Activated naive CD4-positive, alpha-beta T cell treated with anti-CD3 and anti-CD28 coated beads for 36 hours (primary cell): Measurements from ENCODE around the gene CYP11A1. TPM values are rescaled to one million over a fixed set of nuclear protein-coding genes. Genes with fewer than 3 reads are reported as not detected.
A peak's percentile ranks its signal among the peaks of the same experiment; 100 is the strongest.
"Not testable (repeated sequence)": the region's sequence is repeated elsewhere in the genome, so short reads cannot be mapped to it uniquely, and the experiment has no call there.

Source experiments
- CTCF ChIA-PET: fragments of 350-600 bp; sonication (Branson Sonifier 250); formaldehyde crosslinking; loops from one replicate; lab custom pipeline; 2021; ENCODE audit warnings: antibody characterized with exemption; lab: Charles Lee
- DNase-seq: peaks from one replicate; pipeline ENCODE4 v3.0.0-alpha.2; 2020
- H3K27ac Mint-ChIP-seq: one replicate; pipeline ENCODE4 v1.8.0; 2021; ENCODE audit warnings: mild to moderate bottlenecking, mixed read lengths
- H3K27me3 Mint-ChIP-seq: one replicate; pipeline ENCODE4 v1.8.0; 2021; ENCODE audit warnings: low read depth, mixed read lengths
- H3K36me3 Mint-ChIP-seq: one replicate; pipeline ENCODE4 v1.8.0; 2021; ENCODE audit warnings: low read depth, mixed read lengths
- H3K4me1 Mint-ChIP-seq: one replicate; pipeline ENCODE4 v1.8.0; 2021; ENCODE audit warnings: low read depth, mixed read lengths
- H3K4me3 Mint-ChIP-seq: one replicate; pipeline ENCODE4 v1.8.0; 2021; ENCODE audit warnings: mild to moderate bottlenecking, moderate library complexity, mixed read lengths
- H3K9me3 Mint-ChIP-seq: one replicate; pipeline ENCODE4 v1.8.0; 2021; ENCODE audit warnings: mixed read lengths
- intact Hi-C: fragments of 100-400 bp; cut with micrococcal nuclease; formaldehyde crosslinking; loops from one replicate; pipeline ENCODE4 v1.15.1; 2023
- total RNA-seq, 2 experiments: library from RNA; stranded (reverse); gene quantifications; one replicate each; pipeline ENCODE4 v1.2.3, GENCODE V29; 2021

The CYP11A1 gene
- total RNA-seq, 2 experiments from 2014 or later, result not detected

DNA sequence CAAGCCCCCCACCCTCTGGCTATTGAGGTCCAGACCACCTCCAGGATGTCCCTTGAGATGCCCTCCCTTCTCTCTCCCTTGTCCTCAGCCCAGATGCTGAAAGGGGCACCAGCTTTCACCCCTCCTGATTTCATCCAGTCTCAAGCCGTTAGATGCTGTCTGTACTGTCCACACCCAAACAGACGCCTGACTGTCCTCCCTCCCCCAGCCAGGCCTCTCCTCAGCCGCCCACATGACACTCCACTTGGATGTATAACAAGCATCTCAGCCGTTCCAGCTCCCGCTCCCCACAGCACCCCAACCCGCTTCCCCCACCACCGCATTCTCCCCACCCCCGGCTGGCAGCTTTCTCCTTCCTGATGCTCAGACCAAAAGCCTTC lies 25.0 kb upstream of the CYP11A1 start:
- no peaks in the 10 kb centered on the region for H3K36me3 Mint-ChIP-seq
- no peak overlapping the region for H3K4me3 Mint-ChIP-seq
- H3K9me3 Mint-ChIP-seq, result no peaks in the 10 kb centered on the region
- no peaks in the 10 kb centered on the region for H3K27me3 Mint-ChIP-seq
- H3K4me1 Mint-ChIP-seq, result peaks cover 63% of the 10 kb centered on the region
- intact Hi-C loops, result no loop called here
- no peak overlapping the region for H3K27ac Mint-ChIP-seq
- CTCF ChIA-PET, result interaction anchor here (0.6 to 1.7 kb wide), 2 partner anchors 10 to 378 kb away, joined by 3 to 4 read pairs; no protein-coding TSS in a partner anchor
- DNase-seq, result no peak

DNA sequence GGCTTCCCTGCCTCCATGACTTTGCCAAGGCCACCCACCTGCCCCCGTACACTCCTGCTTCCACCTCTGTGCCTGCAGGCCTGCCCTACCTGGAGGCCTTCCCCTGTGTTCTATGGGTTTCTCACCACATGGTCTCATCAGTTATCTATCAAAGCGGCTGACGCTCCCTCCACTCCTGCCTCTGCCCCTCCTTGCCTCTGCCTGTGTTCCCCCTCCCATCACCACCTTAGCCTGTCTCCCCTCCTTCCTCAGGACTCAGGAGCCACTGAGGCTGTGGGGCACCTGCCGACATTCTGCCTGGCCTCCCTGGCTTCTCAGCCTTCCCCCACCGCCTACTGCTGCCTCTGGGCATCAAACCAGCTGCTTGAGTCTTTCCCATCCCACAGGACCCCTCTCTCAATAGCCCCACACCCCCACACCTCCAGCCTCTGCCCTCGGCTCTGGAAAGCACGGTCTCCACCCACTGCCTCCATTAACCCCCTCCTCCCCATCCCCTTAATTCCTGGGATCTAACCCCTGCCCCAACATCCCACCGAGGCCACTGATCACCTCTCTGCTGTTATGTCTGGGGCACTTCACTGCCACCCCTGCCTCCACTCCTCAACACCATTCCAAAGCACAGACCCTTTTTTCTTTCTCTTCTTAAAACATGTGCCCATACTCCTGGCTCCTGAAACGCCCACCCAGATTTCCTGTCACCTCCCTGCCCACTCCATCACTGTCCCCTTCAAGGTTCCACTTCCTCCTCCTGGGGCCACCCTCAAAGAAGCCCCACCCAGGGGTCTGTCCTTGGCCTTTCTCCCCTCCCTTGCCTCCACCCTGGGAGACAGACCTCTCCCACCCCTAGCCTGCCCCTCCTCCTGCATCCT lies 24.4 kb upstream of the CYP11A1 start:
- H3K36me3 Mint-ChIP-seq, result no peaks in the 10 kb centered on the region
- no peaks in the 10 kb centered on the region for H3K9me3 Mint-ChIP-seq
- no peak overlapping the region for H3K4me3 Mint-ChIP-seq
- no peak for DNase-seq
- intact Hi-C loops, result no loop called here
- no peaks in the 10 kb centered on the region for H3K27me3 Mint-ChIP-seq
- CTCF ChIA-PET, result interaction anchor here (0.6 to 1.3 kb wide), 2 partner anchors 18 to 379 kb away, joined by 3 read pairs; no protein-coding TSS in a partner anchor
- peaks cover 59% of the 10 kb centered on the region for H3K4me1 Mint-ChIP-seq
- H3K27ac Mint-ChIP-seq, result peak overlapping the region; percentile 77

DNA sequence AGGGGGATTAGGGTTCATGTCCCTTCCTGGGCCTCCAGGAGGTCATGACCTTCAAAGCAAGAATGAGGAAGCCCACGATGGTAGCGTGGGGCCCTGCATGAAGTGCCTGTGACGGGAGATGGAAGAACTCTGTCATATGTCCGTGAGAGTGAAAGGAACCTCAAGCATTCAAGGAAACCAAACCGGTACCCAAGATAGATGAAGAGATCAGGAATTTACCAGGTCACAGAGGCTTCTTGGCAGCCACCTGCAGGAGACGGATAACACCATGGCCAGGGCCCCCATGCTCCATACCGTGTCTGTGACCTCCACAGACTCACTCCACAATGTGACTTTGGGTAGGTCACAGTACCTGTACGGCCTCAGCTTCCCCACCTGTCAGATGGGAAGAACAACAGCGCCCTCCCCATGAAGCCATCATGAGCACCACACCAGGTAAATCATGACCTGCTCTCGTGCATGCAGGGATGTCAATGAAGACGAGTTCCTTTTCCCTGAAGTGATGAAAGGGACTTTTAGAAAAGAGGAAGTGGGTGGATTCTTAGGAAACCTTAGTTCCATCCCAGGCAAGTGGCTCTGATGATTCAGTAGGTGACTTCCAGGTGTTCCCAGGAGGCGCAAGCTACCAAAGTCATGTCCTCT lies 23.3 kb upstream of the CYP11A1 start:
- Mint-ChIP-seq H3K36me3 (no peaks in the 10 kb centered on the region), H3K4me3 (no peak overlapping the region), H3K4me1 (peaks cover 52% of the 10 kb centered on the region), H3K27me3 (no peaks in the 10 kb centered on the region), H3K27ac (peak overlapping the region; percentile 60), H3K9me3 (no peaks in the 10 kb centered on the region)
- DNase-seq, result no peak
- CTCF ChIA-PET, result interaction anchor here (1.3 kb wide), 1 partner anchor 17 kb away, joined by 3 read pairs; no protein-coding TSS in a partner anchor
- intact Hi-C loops, result no loop called here

DNA sequence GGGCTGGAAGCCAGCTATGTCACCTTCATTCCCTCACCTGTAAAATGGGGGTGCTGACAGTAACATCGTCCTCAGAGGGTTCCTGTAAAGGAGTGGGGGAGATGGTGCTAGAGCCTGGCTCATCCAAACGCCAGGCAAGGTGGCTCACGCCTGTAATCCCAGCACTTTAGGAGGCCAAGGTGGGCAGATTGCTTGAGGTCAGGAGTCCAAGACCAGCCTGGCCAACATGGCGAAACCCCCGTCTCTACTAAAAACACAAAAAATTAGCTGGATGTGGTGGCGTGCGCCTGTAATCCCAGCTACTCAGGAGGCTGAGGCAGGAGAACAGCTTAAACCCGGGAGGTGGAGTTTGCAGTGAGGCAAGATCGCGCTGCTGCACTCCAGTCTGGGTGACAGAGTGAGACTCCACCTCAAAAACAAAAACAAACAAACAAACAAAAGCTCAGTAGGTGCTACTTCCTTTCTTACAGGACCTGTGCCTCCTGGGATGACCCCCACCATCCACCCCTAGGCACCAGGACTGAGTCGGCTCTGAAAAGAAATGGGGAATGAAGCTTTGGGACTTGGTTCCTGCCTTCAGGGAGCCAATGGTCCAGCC lies 22.7 kb upstream of the CYP11A1 start:
- H3K4me3 Mint-ChIP-seq, H3K9me3 Mint-ChIP-seq, H3K27me3 Mint-ChIP-seq, H3K36me3 Mint-ChIP-seq, intact Hi-C loops, DNase-seq: not testable (repeated sequence)
- peak overlapping the region; percentile 60 for H3K27ac Mint-ChIP-seq
- CTCF ChIA-PET, result interaction anchor here (1.0 kb wide), 1 partner anchor 11 kb away, joined by 3 read pairs; no protein-coding TSS in a partner anchor
- H3K4me1 Mint-ChIP-seq, result peaks cover 57% of the 10 kb centered on the region

GRCh38 chr15:74389241-74390048 lies 22.0 kb upstream of the CYP11A1 start:
- Mint-ChIP-seq H3K27me3 (no peaks in the 10 kb centered on the region), H3K36me3 (no peaks in the 10 kb centered on the region), H3K9me3 (no peaks in the 10 kb centered on the region), H3K4me1 (peaks cover 60% of the 10 kb centered on the region), H3K4me3 (no peak overlapping the region), H3K27ac (no peak overlapping the region)
- intact Hi-C loops, result no loop called here
- CTCF ChIA-PET, result interaction anchor here (0.6 to 1.5 kb wide), 5 partner anchors 8 to 50 kb away, joined by 3 to 9 read pairs (median 3); no protein-coding TSS in a partner anchor
- DNase-seq, result no peak

DNA sequence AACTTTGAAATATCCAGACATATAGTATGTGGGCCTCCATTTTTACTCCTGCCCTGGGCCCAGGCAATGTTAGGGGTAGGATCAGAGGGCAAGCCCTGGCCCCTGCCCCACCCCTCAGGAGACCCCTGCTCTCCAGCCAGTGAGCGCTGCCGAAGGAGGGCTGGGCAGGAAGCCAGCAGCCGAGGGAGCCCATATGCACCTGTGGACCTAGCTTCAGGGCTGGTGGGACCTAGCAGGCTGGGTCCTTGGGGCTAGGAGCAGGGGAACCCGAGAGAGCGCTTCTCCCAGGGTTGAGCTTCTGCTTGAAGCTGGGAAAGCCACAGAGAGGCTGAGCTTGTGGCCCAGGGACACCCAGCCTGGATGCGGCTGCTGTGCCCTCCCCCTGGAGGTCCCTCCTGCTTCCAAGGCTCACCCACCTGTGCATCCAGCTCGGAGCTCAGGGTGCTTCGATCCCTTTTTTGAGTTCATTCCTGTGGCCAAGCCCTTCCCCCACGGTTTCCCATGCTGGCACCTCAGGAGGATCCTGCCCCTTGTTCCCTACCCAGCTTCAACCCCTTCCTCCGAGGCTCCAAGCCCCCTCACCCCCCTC lies 21.0 kb upstream of the CYP11A1 start:
- H3K4me1 Mint-ChIP-seq, result peaks cover 61% of the 10 kb centered on the region
- H3K27me3 Mint-ChIP-seq, result no peaks in the 10 kb centered on the region
- H3K27ac Mint-ChIP-seq, result no peak overlapping the region
- H3K9me3 Mint-ChIP-seq, result no peaks in the 10 kb centered on the region
- DNase-seq, result no peak
- no peaks in the 10 kb centered on the region for H3K36me3 Mint-ChIP-seq
- H3K4me3 Mint-ChIP-seq, result no peak overlapping the region
- intact Hi-C loops, result no loop called here
- CTCF ChIA-PET, result interaction anchor here (0.6 to 1.5 kb wide), 4 partner anchors 9 to 51 kb away, joined by 3 to 9 read pairs (median 3); no protein-coding TSS in a partner anchor

- intact Hi-C loops, result no loop called here
- Mint-ChIP-seq H3K9me3 (no peaks in the 10 kb centered on the region), H3K27ac (no peak overlapping the region), H3K4me1 (peaks cover 61% of the 10 kb centered on the region), H3K4me3 (no peak overlapping the region), H3K36me3 (no peaks in the 10 kb centered on the region), H3K27me3 (no peaks in the 10 kb centered on the region)
- DNase-seq, result no peak
- CTCF ChIA-PET, result interaction anchor here (13.8 kb wide), 1 partner anchor 54 kb away, joined by 399 read pairs; the partner anchor contains the start of gene SEMA7A
Observed at GRCh38 chr15:74387621-74388362, 20.3 kb upstream of the CYP11A1 start.

GRCh38 chr15:74387141-74387541 lies 19.7 kb upstream of the CYP11A1 start:
- Mint-ChIP-seq H3K4me3 (no peak overlapping the region), H3K27ac (no peak overlapping the region), H3K4me1 (peaks cover 61% of the 10 kb centered on the region), H3K9me3 (no peaks in the 10 kb centered on the region), H3K36me3 (no peaks in the 10 kb centered on the region), H3K27me3 (no peaks in the 10 kb centered on the region)
- intact Hi-C loops, result no loop called here
- DNase-seq, result no peak
- CTCF ChIA-PET, result interaction anchor here (13.8 kb wide), 1 partner anchor 55 kb away, joined by 399 read pairs; the partner anchor contains the start of gene SEMA7A

DNA sequence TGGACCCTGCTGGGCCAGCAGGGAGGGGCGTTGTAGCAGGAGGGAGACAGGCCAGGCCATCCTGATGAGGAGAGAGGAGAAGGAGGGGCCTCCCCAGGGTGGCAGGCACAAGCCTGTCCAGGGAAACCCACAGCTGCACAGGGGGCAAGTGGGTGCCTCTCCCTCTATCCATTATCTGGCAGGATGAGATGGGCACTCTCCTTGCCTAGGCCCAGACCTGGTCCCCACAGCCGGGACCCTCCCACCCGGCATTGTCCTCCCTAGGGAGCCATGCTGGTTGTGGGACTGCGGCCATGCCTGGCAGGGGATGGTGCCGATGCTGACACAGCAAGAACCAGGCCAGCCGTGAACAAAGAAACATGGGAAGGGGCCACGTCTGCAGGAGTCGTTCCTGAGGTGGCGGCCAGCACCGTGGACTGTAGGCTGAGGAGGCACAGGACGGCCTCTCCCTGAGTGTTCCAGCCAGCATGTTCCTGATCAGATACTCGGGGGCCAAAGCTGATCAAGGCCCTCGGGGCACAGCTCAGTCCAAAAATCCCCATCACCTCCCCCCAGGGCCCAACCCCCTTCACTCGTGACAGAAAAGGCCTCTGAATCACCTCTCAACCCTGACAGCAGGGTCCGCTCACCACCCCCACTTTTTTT lies 19.2 kb upstream of the CYP11A1 start:
- intact Hi-C loops, result no loop called here
- Mint-ChIP-seq H3K9me3 (no peaks in the 10 kb centered on the region), H3K36me3 (no peaks in the 10 kb centered on the region), H3K27me3 (no peaks in the 10 kb centered on the region), H3K4me3 (no peak overlapping the region), H3K4me1 (peaks cover 60% of the 10 kb centered on the region), H3K27ac (no peak overlapping the region)
- DNase-seq, result no peak
- CTCF ChIA-PET, result interaction anchor here (13.8 kb wide), 1 partner anchor 55 kb away, joined by 399 read pairs; the partner anchor contains the start of gene SEMA7A

GRCh38 chr15:74385733-74386132 lies 18.3 kb upstream of the CYP11A1 start:
- Mint-ChIP-seq H3K36me3 (no peaks in the 10 kb centered on the region), H3K9me3 (no peaks in the 10 kb centered on the region), H3K27me3 (no peaks in the 10 kb centered on the region), H3K4me1 (peaks cover 55% of the 10 kb centered on the region), H3K27ac (peak overlapping the region; percentile 99), H3K4me3 (no peak overlapping the region)
- intact Hi-C loops, result no loop called here
- CTCF ChIA-PET, result interaction anchor here (0.8 to 13.8 kb wide), 7 partner anchors 9 to 56 kb away, joined by 3 to 399 read pairs (median 3); partner anchors contain the start of gene SEMA7A
- no peak for DNase-seq
